ENCODE results near the gene USF2.

DNA sequence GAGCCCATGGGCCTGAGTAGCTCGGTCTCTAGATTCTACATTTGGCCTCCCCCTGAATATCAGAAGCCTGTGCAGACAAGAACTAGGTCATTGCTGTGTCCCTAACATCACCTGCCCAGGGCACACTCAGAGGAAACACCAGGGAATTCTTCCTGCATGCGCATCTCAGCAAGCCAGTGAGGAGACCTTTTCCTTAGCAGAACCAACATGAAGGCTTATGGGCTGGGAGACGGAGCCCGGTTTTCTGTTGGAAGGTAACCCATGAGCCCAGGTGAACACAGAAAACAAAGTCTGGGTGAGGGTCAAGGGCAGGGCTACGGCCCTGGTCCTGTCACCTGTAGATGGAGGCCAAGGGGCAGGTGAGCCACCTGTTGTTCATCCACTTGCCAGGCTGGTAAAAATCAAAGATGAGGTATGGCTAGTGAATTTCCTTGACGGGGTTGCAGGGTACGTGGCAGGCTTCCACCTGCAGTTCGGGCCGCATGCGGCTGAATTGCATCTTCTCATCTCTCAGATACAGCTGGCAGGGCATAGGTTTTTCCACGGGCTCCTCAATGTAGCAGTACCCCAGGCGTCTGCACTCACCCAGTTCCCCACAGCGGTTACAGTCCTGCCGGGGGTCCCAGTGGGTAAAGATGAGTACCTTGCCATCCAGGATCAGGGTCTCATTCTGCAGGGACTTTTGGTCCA is 36.7 kb upstream of the USF2 start:
- TF ChIP-seq GATA2 (IDR thresholded peaks at IDR 0.05; ENCODE audit: low read depth, low read length), result no peak
- TF ChIP-seq GATA3 (IDR thresholded peaks at IDR 0.05; ENCODE audit: low read depth, low read length), result no peak
